ENCODE measurements around the gene COL4A4. TPM values are rescaled to one million over a fixed set of nuclear protein-coding genes. Genes with fewer than 3 reads are reported as not detected.

Gene COL4A4
- total and polyA plus RNA-seq, 3 experiments from 2014 or later, result 0.08 TPM; not detected in 2

Other genes starting within 250 kb of the COL4A4 start
- gene COL4A3, start 419 bp upstream of the COL4A4 start, total RNA-seq, result not detected
- gene COL4A3, start 419 bp upstream of the COL4A4 start, polyA plus RNA-seq, result not detected
- 10 to 100 TPM; 64.6 to 67.0 TPM for gene MFF, start 161.0 kb upstream of the COL4A4 start, total RNA-seq
- gene MFF, start 161.0 kb upstream of the COL4A4 start, polyA plus RNA-seq, result 132 TPM
- not detected for gene TM4SF20, start 215.1 kb upstream of the COL4A4 start, total RNA-seq
- not detected for gene TM4SF20, start 215.1 kb upstream of the COL4A4 start, polyA plus RNA-seq
- gene SCYGR1, start 223.7 kb upstream of the COL4A4 start, total RNA-seq, result not detected
- gene SCYGR1, start 223.7 kb upstream of the COL4A4 start, polyA plus RNA-seq, result not detected

All from CD8-positive, alpha-beta memory T cell (primary cell).